Liver (tissue), 3 donors: ENCODE results near the gene PIEZO1.

ENCODE experiments used
- CTCF ChIP-seq: fragments of 150-350 bp; IDR thresholded peaks from 2 replicates; pipeline ENCODE4 v1.5.1; 2017; ENCODE audit warnings: improper control_type of control experiment, low read depth, low read length; ENCODE audit not compliant: missing input control
- EGR1 ChIP-seq, 2 donors: IDR thresholded peaks; 2 replicates each; pipeline ENCODE4 v1.6.1; 2016 to 2018; ENCODE audit warnings: antibody characterized with exemption in 2 of 2, low read depth in 2 of 2
- FOXA1 ChIP-seq: IDR thresholded peaks from 2 replicates; pipeline ENCODE4 v1.6.1; 2016; ENCODE audit warnings: antibody characterized with exemption
- GABPA ChIP-seq, 2 donors: IDR thresholded peaks in 1 of 2; conservative IDR thresholded peaks in 1 of 2; 2 replicates each; pipeline ENCODE4 v1.6.1; 2016; ENCODE audit warnings: antibody characterized with exemption in 2 of 2, mild to moderate bottlenecking in 1 of 2, moderate library complexity in 1 of 2
- JUND ChIP-seq, 2 donors: IDR thresholded peaks; 2 replicates each; pipeline ENCODE4 v1.6.1; 2016; ENCODE audit warnings: antibody characterized with exemption in 2 of 2
- MAX ChIP-seq: IDR thresholded peaks from 2 replicates; pipeline ENCODE4 v1.6.1; 2016; ENCODE audit warnings: antibody characterized with exemption
- RAD21 ChIP-seq, 2 donors: IDR thresholded peaks; 2 replicates each; pipeline ENCODE4 v1.6.1; 2016; ENCODE audit warnings: antibody characterized with exemption in 2 of 2, mild to moderate bottlenecking in 2 of 2
- RXRA ChIP-seq, 2 donors: IDR thresholded peaks; 2 replicates each; pipeline ENCODE4 v1.6.1; 2017 to 2018; ENCODE audit warnings: antibody characterized with exemption in 2 of 2, mild to moderate bottlenecking in 1 of 2
- SP1 ChIP-seq: IDR thresholded peaks from 2 replicates; pipeline ENCODE4 v1.6.1; 2018; ENCODE audit warnings: antibody characterized with exemption, mild to moderate bottlenecking
- TAF1 ChIP-seq: conservative IDR thresholded peaks from 2 replicates; pipeline ENCODE4 v1.6.1; 2016; ENCODE audit warnings: antibody characterized with exemption, mild to moderate bottlenecking
- YY1 ChIP-seq: IDR thresholded peaks from 2 replicates; pipeline ENCODE4 v1.6.1; 2016; ENCODE audit warnings: antibody characterized with exemption, mild to moderate bottlenecking
- TF ChIP-seq, protein P1 (sequence below): IDR thresholded peaks from 2 replicates; pipeline ENCODE4 v1.6.1; 2016; ENCODE audit warnings: antibody characterized with exemption, mild to moderate bottlenecking
- TF ChIP-seq, protein P2 (sequence below): IDR thresholded peaks from 2 replicates; pipeline ENCODE4 v1.6.1; 2016; ENCODE audit warnings: antibody characterized with exemption
- donor health status: healthy.
- donor health status: healthy.

DNA sequence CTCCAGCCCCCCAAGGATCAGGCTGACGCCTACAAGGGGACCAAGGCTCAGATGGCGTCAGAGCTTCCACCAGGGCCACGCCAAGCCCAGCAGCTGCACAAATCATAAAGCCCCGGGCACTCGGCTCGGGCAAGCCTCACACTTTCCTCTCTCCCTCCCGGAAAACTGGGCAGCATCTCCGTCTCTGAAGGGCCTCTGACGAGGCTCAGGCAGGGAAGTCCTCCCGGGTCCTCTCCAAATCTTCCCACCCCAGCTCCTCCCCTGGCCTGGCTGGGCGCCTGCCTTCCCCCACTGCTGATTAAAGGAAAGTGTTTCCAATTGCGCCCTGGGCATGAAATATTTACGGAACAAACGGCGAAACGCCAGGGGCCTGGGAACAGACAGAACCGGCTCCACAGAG is 38.5 kb downstream of the PIEZO1 start:
- no peak for TF ChIP-seq YY1
- TF ChIP-seq MAX = no peak
- TF ChIP-seq EGR1 (IDR thresholded peaks at IDR 0.05; ENCODE audit: low read depth in 2 of 2) = no peak
- no peak for TF ChIP-seq CTCF
- TF ChIP-seq GABPA (IDR thresholded peaks at IDR 0.05 in 1 of 2, conservative IDR thresholded peaks at IDR 0.05 in 1 of 2) = no peak
- no peak for TF ChIP-seq RAD21 (IDR thresholded peaks at IDR 0.05)
- TF ChIP-seq SP1 = no peak
- TF ChIP-seq TAF1 = no peak
- TF ChIP-seq, protein P1, sequence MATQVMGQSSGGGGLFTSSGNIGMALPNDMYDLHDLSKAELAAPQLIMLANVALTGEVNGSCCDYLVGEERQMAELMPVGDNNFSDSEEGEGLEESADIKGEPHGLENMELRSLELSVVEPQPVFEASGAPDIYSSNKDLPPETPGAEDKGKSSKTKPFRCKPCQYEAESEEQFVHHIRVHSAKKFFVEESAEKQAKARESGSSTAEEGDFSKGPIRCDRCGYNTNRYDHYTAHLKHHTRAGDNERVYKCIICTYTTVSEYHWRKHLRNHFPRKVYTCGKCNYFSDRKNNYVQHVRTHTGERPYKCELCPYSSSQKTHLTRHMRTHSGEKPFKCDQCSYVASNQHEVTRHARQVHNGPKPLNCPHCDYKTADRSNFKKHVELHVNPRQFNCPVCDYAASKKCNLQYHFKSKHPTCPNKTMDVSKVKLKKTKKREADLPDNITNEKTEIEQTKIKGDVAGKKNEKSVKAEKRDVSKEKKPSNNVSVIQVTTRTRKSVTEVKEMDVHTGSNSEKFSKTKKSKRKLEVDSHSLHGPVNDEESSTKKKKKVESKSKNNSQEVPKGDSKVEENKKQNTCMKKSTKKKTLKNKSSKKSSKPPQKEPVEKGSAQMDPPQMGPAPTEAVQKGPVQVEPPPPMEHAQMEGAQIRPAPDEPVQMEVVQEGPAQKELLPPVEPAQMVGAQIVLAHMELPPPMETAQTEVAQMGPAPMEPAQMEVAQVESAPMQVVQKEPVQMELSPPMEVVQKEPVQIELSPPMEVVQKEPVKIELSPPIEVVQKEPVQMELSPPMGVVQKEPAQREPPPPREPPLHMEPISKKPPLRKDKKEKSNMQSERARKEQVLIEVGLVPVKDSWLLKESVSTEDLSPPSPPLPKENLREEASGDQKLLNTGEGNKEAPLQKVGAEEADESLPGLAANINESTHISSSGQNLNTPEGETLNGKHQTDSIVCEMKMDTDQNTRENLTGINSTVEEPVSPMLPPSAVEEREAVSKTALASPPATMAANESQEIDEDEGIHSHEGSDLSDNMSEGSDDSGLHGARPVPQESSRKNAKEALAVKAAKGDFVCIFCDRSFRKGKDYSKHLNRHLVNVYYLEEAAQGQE = no peak
- TF ChIP-seq FOXA1 = no peak
- TF ChIP-seq RXRA (IDR thresholded peaks at IDR 0.05) = no peak
- no peak for TF ChIP-seq JUND (IDR thresholded peaks at IDR 0.05)
- TF ChIP-seq, protein P2, sequence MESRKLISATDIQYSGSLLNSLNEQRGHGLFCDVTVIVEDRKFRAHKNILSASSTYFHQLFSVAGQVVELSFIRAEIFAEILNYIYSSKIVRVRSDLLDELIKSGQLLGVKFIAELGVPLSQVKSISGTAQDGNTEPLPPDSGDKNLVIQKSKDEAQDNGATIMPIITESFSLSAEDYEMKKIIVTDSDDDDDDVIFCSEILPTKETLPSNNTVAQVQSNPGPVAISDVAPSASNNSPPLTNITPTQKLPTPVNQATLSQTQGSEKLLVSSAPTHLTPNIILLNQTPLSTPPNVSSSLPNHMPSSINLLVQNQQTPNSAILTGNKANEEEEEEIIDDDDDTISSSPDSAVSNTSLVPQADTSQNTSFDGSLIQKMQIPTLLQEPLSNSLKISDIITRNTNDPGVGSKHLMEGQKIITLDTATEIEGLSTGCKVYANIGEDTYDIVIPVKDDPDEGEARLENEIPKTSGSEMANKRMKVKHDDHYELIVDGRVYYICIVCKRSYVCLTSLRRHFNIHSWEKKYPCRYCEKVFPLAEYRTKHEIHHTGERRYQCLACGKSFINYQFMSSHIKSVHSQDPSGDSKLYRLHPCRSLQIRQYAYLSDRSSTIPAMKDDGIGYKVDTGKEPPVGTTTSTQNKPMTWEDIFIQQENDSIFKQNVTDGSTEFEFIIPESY = no peak
